HG02678 (cell line): ENCODE data around the gene TYSND1.
A peak's percentile ranks its signal among the peaks of the same experiment; 100 is the strongest.
"Not testable (repeated sequence)": the region's sequence is repeated elsewhere in the genome, so short reads cannot be mapped to it uniquely, and the experiment has no call there.

ENCODE experiments used
- ATAC-seq: cut with Tn5 transposase; IDR thresholded peaks from one replicate; pipeline ENCODE4 v1.9.1; 2021; ENCODE audit warnings: mild to moderate bottlenecking, moderate library complexity; ENCODE audit not compliant: unreplicated experiment

TYSND1 gene, protein sequence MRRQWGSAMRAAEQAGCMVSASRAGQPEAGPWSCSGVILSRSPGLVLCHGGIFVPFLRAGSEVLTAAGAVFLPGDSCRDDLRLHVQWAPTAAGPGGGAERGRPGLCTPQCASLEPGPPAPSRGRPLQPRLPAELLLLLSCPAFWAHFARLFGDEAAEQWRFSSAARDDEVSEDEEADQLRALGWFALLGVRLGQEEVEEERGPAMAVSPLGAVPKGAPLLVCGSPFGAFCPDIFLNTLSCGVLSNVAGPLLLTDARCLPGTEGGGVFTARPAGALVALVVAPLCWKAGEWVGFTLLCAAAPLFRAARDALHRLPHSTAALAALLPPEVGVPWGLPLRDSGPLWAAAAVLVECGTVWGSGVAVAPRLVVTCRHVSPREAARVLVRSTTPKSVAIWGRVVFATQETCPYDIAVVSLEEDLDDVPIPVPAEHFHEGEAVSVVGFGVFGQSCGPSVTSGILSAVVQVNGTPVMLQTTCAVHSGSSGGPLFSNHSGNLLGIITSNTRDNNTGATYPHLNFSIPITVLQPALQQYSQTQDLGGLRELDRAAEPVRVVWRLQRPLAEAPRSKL

GRCh38 chr10:70146489-70147258 is at the start of gene TYSND1:
Gene TYSND1 (minus strand): TSS chr10:70146700. CDS start chr10:70146586, 114 bp downstream.
- ATAC-seq: peak; percentile 91

GRCh38 chr10:70193391-70193844 is 46.9 kb upstream of the TYSND1 start:
- no peak for ATAC-seq

DNA sequence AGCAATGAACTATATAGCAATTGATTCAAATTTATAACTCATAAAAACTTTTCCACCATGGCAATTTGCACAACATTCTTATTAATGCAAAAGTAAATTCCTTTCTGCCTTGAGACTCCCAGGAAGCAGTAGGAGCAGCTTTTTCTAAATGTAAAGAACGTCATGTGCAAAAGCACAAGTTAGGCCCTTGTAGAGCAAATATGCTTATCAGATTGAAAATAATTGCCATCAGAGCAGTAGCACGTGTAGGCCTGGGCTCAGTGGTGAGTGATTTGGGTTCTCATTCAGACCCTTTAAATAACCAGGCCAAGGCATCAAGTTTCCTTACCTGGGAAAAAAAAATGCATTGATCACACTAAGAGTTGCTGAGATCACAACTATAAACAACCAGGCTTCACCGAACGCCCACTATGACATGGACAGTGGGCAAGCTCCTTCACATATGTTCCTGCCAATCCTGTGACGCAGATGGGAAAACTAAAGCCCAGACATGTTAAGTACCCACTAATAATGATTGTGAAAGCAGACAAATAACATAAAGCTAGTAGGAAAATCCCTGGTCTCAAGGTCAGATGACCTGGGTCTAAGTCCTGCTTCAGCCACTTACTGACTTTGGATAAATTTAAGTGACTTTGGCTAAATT is 45.9 kb upstream of the TYSND1 start:
- no peak for ATAC-seq

GRCh38 chr10:70191972-70192305 is 45.4 kb upstream of the TYSND1 start:
- no peak for ATAC-seq

- no peak for ATAC-seq
Measured at GRCh38 chr10:70191161-70191971, 44.9 kb upstream of the TYSND1 start.

GRCh38 chr10:70190581-70190980 is 44.1 kb upstream of the TYSND1 start:
- no peak for ATAC-seq

DNA sequence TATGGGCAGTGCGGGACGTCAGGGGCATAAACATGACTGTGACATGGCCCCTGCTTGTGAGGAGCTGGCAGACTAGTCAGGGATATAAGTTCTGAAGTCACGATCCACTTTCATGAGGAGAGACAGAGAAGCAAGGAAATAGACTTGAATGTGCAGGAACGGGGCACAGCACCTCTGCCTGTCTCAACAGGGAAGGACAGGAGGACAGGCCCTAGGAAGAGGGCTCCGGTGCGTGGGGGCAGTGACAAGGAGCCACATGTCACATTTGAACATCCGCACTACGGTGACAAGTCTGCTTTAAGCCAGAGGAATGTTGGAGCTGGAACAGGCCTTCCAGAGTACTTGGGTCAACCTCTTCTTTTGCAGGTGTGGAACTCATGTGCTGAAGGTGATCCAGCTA is 43.6 kb upstream of the TYSND1 start:
- ATAC-seq: no peak

GRCh38 chr10:70188768-70189167 is 42.3 kb upstream of the TYSND1 start:
- no peak for ATAC-seq

- no peak for ATAC-seq
Measured at GRCh38 chr10:70186571-70186970, 40.1 kb upstream of the TYSND1 start.

DNA sequence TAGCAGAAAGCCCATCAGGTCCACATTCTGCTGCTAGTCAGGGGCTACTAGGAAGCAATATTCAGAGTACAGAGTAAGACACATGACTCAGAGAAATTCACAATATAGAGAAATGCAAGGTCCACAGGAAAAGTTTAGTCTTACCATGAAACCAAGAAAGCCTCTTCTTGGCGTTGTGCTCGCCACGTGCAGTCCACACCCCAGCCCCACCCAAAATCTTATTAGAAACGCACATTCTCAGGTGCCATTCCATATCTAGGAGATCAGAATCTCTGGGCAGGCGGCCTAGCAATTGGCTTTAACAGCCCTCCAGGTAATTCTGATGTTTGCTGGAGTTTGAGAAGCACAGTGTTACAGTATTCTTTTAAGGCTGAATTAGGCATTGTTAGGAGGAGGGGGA is 39.6 kb upstream of the TYSND1 start:
- ATAC-seq: no peak

- no peak for ATAC-seq
Measured at GRCh38 chr10:70183304-70183703, 36.8 kb upstream of the TYSND1 start.

DNA sequence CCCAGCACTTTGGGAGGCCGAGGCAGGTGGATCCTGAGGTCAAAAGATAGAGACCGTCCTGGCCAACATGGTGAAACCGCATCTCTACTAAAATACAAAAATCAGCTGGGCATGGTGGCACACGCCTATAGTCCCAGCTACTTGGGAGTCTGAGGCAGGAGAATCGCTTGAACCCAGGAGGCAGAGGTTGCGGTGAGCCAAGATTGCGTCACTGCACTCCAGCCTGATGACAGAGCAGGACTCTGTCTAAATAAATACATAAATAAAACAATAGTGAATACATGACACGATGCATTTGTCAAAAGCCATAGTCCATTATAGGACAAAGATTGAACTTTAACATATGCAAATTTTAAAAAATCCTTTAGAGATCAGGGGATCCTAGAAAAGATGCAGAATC is 32.7 kb upstream of the TYSND1 start:
- not testable (repeated sequence) for ATAC-seq

DNA sequence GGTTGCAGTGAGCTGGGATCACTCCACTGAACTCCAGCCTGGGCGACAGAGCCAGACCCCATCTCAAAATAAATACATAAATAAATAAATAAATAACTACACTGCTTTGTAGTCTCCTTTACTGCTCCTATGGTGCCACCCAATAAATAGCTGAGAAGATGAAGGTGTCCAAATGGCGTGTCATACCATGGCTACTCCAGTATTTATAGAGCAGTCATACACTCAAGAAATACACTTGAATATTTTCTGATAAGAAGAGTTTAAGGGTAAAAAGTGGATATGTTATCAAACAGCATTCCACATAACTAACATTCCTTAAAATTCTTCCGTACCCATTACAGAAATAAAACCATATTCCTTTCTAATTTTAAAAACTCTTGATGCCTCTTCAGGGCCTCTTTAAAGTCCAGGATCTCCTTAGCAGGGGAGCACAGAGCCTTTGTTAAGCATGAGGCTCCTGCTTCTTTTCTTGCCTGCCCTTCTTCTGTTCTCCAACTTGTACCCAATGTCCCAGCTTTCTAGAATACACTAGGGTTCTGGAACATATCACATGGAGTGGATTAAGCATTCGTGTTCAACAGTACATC is 31.7 kb upstream of the TYSND1 start:
- no peak for ATAC-seq

GRCh38 chr10:70176441-70176840 is 29.9 kb upstream of the TYSND1 start:
- no peak for ATAC-seq

DNA sequence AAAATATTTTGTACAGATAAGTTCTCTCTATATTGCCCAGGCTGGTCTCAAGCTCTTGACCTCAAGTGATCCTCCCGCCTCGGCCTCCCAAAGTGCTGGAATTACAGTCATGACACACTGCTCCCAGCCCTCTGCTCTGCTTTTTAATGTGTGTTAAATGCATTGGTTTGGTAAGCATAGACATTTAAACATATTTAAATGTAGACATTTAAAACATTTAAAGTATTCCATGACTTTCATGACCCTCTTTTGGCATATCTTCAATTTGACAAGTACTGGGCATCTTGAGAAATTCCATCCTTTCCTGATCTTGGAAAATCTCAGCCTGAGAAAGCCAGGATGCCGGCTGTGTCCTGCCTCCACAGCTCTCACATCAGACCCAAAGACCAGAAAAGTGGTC is 29.0 kb upstream of the TYSND1 start:
- no peak for ATAC-seq

DNA sequence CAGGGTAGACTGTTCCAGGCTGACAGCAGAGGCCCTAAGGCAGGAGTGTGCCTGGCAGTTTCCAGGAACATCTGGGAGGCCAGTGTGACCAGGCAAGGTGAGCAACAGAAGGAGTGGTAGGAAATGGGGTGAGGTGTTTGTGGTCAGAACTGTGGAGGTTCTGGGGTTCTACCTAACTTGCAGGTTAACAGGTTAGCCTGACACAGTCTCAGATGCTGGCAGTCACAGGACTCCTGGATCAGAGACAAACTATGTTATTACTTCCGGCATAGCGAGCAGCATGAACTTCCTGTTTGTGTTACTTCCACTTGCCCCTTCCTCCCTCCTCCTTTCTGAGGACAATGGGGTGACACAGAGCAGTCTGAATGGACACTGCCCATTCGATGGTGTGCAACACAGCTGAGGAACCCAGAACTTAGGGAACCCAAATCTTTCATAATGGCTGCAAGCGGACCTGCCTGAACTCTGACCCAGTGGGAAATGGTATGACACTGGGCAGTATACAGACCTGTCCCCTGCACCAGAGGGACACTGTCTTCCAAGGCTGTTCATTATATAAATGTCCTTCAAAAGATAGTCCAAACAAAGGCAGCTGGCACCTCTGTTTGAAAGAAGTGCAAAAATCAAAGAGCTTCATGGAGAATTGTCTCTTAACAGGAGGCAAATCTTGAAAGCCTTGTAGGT is 27.7 kb upstream of the TYSND1 start:
- no peak for ATAC-seq

DNA sequence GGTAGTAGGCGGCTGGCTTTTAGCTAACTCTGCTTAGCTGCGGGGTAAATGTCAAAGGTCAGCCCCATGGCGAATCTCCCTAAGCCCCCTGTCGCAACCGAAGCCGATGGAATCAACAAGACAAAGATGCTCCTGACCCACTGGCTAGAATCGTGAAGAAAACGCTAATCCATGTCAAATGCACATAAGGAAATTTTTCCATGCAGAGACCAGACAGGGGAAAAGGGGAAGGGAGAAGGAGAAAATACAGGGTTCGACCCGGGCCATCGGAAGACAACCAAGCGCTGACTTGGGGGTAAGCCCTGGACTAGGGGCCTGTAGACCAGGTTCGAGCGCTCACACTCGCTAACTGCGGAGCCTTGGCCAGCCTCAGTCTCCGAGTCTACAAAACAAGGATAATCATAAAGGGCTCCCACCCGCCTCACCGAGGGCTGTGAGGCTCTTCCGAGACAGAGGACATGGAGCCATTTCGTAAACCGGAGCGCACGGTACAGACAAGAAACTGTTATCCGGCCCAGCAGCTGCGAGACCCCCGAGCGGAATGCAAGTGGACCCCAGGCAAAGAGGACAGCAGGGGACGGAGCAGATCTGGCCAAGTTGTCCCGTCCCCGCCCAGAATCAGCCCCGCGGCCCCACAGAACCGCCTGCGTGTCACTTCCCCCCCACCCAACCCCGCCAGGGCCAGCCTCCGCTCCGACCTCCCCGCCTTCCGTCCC is 23.3 kb upstream of the TYSND1 start:
- no peak for ATAC-seq

DNA sequence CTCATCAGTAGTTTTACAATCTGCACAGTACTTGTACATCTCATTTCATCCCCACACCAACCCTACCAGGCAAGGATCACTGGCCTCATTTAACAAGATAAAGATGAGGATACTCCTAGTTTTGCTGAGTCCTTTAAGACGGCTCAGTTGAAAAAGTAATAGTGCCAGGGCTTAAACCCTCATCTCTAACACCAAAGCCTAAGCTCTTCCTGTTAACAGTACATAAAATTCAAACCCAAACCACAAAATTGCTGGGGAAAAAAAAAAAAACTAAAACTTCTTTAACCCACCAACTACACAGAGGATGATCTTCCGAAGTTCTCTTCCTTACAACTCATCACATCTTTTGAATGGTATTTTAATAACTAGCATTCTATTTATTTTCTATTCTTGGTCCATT is 22.5 kb upstream of the TYSND1 start:
- ATAC-seq: no peak

GRCh38 chr10:70167246-70167645 is 20.7 kb upstream of the TYSND1 start:
- ATAC-seq: no peak
